ENCODE measurements around the gene RSPH4A.
"Not testable (repeated sequence)": the region's sequence is repeated elsewhere in the genome, so short reads cannot be mapped to it uniquely, and the experiment has no call there.

Gene RSPH4A

DNA sequence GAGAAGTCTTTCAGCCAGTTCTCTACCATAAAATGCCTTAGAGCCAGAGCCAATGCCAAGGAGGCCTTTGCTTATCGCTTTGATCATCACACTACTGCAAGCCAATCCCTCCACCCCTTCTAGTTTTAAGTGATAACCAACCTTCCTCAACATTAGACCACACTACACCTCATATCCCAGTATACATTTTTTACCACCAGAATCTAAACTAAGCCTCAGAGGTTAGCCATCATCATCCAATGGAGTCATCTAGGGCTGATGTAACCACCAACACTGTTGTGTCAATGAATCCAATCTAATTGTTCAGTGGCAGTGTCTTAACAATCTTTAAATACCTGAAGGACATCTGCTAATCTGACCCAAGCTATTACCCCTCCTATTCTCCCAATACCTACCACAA, 45.9 kb downstream of the RSPH4A start:
- TF ChIP-seq EZH2phosphoT487 (IDR thresholded peaks at IDR 0.05; ENCODE audit: borderline replicate concordance), result no peak
- TF ChIP-seq, protein P1, sequence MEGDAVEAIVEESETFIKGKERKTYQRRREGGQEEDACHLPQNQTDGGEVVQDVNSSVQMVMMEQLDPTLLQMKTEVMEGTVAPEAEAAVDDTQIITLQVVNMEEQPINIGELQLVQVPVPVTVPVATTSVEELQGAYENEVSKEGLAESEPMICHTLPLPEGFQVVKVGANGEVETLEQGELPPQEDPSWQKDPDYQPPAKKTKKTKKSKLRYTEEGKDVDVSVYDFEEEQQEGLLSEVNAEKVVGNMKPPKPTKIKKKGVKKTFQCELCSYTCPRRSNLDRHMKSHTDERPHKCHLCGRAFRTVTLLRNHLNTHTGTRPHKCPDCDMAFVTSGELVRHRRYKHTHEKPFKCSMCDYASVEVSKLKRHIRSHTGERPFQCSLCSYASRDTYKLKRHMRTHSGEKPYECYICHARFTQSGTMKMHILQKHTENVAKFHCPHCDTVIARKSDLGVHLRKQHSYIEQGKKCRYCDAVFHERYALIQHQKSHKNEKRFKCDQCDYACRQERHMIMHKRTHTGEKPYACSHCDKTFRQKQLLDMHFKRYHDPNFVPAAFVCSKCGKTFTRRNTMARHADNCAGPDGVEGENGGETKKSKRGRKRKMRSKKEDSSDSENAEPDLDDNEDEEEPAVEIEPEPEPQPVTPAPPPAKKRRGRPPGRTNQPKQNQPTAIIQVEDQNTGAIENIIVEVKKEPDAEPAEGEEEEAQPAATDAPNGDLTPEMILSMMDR (conservative IDR thresholded peaks at IDR 0.05; ENCODE audit: low read length), result no peak
- H3K4me3 ChIP-seq (ENCODE audit: low read length, poor library complexity, severe bottlenecking), result peak overlapping the region; percentile 99
- H3K4me2 ChIP-seq (ENCODE audit: low read depth, low read length, poor library complexity, severe bottlenecking), result peak overlapping the region; percentile 76
- H3K79me2 ChIP-seq (ENCODE audit: insufficient read depth, low read length), result peaks cover 81% of the 10 kb centered on the region
- H3K36me3 ChIP-seq (ENCODE audit: insufficient read depth, low read length), result peaks cover 10% of the 10 kb centered on the region; the same call in 1 of the 2 replicates
- H3K9me2 ChIP-seq (replicated peaks; ENCODE audit: low read depth, low read length), result no peaks in the 10 kb centered on the region
- H3F3A ChIP-seq (ENCODE audit: low read depth), result no peaks in the 10 kb centered on the region
- peaks cover 35% of the 10 kb centered on the region for H4K20me1 ChIP-seq (ENCODE audit: insufficient read depth, low read length, poor library complexity, severe bottlenecking)
- H3K4me1 ChIP-seq (ENCODE audit: insufficient read depth, low read length, poor library complexity, severe bottlenecking), result peaks cover 61% of the 10 kb centered on the region
- H3K27me3 ChIP-seq (ENCODE audit: insufficient read depth, low read length, poor library complexity, severe bottlenecking), result no peaks in the 10 kb centered on the region
- no peaks in the 10 kb centered on the region for H3K9me3 ChIP-seq (ENCODE audit: insufficient read depth, low read depth, low read length)
- peak overlapping the region; percentile 51 for H3K9ac ChIP-seq (ENCODE audit: low read depth, low read length, poor library complexity, severe bottlenecking)
- no peak overlapping the region for H2AFZ ChIP-seq (ENCODE audit: low read length)

GRCh38 chr6:116663308-116663707, 47.0 kb downstream of the RSPH4A start:
- Histone ChIP-seq H3K79me2 (ENCODE audit: insufficient read depth, low read length) (peaks cover 91% of the 10 kb centered on the region), H3K9me3 (ENCODE audit: insufficient read depth, low read depth, low read length) (no peaks in the 10 kb centered on the region), H3K9me2 (replicated peaks; ENCODE audit: low read depth, low read length) (no peaks in the 10 kb centered on the region), H2AFZ (ENCODE audit: low read length) (no peak overlapping the region), H3K4me2 (ENCODE audit: low read depth, low read length, poor library complexity, severe bottlenecking) (peak overlapping the region; percentile 76), H4K20me1 (ENCODE audit: insufficient read depth, low read length, poor library complexity, severe bottlenecking) (peaks cover 44% of the 10 kb centered on the region), H3K27me3 (ENCODE audit: insufficient read depth, low read length, poor library complexity, severe bottlenecking) (no peaks in the 10 kb centered on the region), H3K9ac (ENCODE audit: low read depth, low read length, poor library complexity, severe bottlenecking) (peak overlapping the region; percentile 6), H3K36me3 (ENCODE audit: insufficient read depth, low read length) (peaks cover 1% of the 10 kb centered on the region; the same call in 1 of the 2 replicates), H3F3A (ENCODE audit: low read depth) (no peaks in the 10 kb centered on the region), H3K4me1 (ENCODE audit: insufficient read depth, low read length, poor library complexity, severe bottlenecking) (peaks cover 69% of the 10 kb centered on the region), H3K4me3 (ENCODE audit: low read length, poor library complexity, severe bottlenecking) (peak overlapping the region; percentile 99)
- no peak for TF ChIP-seq EZH2phosphoT487 (IDR thresholded peaks at IDR 0.05; ENCODE audit: borderline replicate concordance)
- TF ChIP-seq, protein P1 (conservative IDR thresholded peaks at IDR 0.05; ENCODE audit: low read length), result no peak

DNA sequence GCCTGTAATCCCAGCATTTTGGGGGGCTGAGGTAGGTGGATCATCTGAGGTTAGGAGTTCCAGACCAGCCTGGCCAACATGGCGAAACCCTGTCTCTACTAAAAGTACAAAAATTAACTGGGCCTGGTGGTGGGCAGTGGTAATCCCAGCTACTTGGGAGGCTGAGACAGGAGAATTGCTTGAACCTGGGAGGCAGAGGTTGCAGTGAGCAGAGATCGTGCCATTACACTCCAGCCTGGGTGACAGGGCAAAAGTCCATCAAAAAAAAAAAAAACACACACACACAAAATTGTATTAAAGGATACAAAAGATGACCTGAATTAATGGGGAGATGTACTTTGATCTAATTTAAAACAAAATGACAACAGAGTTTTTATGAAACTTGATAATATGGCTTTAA, 47.9 kb downstream of the RSPH4A start:
- not testable (repeated sequence) for H3K36me3 ChIP-seq (ENCODE audit: insufficient read depth, low read length); H3K9me3 ChIP-seq (ENCODE audit: insufficient read depth, low read depth, low read length); H2AFZ ChIP-seq (ENCODE audit: low read length); H3K9me2 ChIP-seq (replicated peaks; ENCODE audit: low read depth, low read length); H3K27me3 ChIP-seq (ENCODE audit: insufficient read depth, low read length, poor library complexity, severe bottlenecking); H3F3A ChIP-seq (ENCODE audit: low read depth)
- H4K20me1 ChIP-seq (ENCODE audit: insufficient read depth, low read length, poor library complexity, severe bottlenecking), result peaks cover 44% of the 10 kb centered on the region
- H3K4me2 ChIP-seq (ENCODE audit: low read depth, low read length, poor library complexity, severe bottlenecking), result peak overlapping the region; percentile 76
- peaks cover 69% of the 10 kb centered on the region for H3K4me1 ChIP-seq (ENCODE audit: insufficient read depth, low read length, poor library complexity, severe bottlenecking)
- H3K9ac ChIP-seq (ENCODE audit: low read depth, low read length, poor library complexity, severe bottlenecking), result peak overlapping the region; percentile 59
- H3K4me3 ChIP-seq (ENCODE audit: low read length, poor library complexity, severe bottlenecking), result peak overlapping the region; percentile 99
- H3K79me2 ChIP-seq (ENCODE audit: insufficient read depth, low read length), result peaks cover 91% of the 10 kb centered on the region

DNA sequence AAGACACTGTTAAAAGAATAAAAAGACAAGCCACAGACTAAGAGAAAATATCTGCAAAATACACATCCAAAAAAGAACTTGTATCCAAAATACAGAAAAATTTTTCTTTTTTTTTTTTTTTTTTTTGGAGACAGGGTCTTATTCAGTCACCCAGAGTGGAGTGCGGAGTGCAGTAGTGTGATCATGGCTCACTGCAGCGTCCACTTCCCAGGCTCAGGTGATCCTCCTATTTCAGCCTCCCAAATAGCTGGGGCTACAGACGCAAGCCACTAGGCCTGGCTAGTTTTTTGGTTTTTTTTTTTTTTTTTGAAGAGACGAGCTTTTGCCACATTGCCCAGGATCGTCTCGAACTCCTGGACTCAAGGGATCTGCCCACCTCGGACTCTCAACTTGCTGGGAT, 49.2 kb downstream of the RSPH4A start:
- Histone ChIP-seq H3F3A (ENCODE audit: low read depth) (no peaks in the 10 kb centered on the region), H3K27me3 (ENCODE audit: insufficient read depth, low read length, poor library complexity, severe bottlenecking) (no peaks in the 10 kb centered on the region), H3K4me3 (ENCODE audit: low read length, poor library complexity, severe bottlenecking) (peak overlapping the region; percentile 99), H3K4me1 (ENCODE audit: insufficient read depth, low read length, poor library complexity, severe bottlenecking) (peaks cover 64% of the 10 kb centered on the region), H3K4me2 (ENCODE audit: low read depth, low read length, poor library complexity, severe bottlenecking) (peak overlapping the region; percentile 76), H2AFZ (ENCODE audit: low read length) (no peak overlapping the region), H3K79me2 (ENCODE audit: insufficient read depth, low read length) (peaks cover 78% of the 10 kb centered on the region), H4K20me1 (ENCODE audit: insufficient read depth, low read length, poor library complexity, severe bottlenecking) (peaks cover 39% of the 10 kb centered on the region), H3K9me3 (ENCODE audit: insufficient read depth, low read depth, low read length) (no peaks in the 10 kb centered on the region), H3K36me3 (ENCODE audit: insufficient read depth, low read length) (no peaks in the 10 kb centered on the region), H3K9ac (ENCODE audit: low read depth, low read length, poor library complexity, severe bottlenecking) (peak overlapping the region; percentile 59), H3K9me2 (replicated peaks; ENCODE audit: low read depth, low read length) (no peaks in the 10 kb centered on the region)
- TF ChIP-seq EZH2phosphoT487 (IDR thresholded peaks at IDR 0.05; ENCODE audit: borderline replicate concordance), result no peak
- TF ChIP-seq, protein P1 (conservative IDR thresholded peaks at IDR 0.05; ENCODE audit: low read length), result no peak

Data from Loucy (cell line).